ENCODE data around the gene GIT2.
"Not testable (repeated sequence)": the region's sequence is repeated elsewhere in the genome, so short reads cannot be mapped to it uniquely, and the experiment has no call there.

Gene GIT2, protein sequence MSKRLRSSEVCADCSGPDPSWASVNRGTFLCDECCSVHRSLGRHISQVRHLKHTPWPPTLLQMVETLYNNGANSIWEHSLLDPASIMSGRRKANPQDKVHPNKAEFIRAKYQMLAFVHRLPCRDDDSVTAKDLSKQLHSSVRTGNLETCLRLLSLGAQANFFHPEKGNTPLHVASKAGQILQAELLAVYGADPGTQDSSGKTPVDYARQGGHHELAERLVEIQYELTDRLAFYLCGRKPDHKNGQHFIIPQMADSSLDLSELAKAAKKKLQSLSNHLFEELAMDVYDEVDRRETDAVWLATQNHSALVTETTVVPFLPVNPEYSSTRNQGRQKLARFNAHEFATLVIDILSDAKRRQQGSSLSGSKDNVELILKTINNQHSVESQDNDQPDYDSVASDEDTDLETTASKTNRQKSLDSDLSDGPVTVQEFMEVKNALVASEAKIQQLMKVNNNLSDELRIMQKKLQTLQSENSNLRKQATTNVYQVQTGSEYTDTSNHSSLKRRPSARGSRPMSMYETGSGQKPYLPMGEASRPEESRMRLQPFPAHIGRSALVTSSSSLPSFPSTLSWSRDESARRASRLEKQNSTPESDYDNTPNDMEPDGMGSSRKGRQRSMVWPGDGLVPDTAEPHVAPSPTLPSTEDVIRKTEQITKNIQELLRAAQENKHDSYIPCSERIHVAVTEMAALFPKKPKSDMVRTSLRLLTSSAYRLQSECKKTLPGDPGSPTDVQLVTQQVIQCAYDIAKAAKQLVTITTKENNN

DNA sequence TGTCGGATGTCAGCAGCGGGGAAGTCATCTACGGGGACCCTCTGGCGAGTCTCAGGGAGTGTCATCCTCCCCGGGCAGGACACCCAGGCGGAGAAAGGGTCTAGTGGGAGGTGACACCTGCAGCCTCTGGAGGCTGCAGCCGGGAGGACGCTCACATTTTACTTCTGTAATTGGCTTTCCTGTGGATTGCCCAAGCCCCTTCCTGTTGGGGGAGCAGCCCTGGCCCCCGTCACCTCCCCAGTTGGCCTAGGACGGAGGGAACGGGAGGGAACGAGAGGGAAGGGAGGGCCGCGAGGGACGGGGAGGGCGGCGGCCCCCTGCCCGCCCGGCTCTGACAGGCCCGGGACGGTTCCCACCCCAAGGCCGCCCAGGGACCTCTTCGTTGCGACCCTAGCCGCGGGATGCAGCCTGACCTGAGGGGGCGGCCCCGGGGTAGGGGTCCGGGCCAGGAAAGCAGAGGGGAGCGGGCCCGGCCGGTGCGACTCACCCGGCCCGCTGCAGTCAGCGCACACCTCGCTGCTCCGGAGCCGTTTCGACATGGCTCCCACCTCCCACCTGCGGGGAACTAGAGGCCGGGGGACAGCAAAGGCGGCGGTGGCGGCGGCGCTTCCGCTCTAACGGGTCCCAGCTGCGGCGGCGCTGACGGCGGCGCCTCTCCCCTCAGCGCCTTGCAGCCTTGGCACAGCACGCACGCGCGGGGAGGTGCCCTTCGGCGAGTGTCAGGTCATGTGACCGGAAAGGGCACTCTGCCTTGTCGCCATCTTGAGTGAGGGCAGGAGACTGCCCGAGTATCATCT is at the start of gene GIT2:
TSS of gene GIT2 (minus strand) at position 683 of the 797 bp plus-strand sequence. CDS start at position 539, 144 bp downstream.
- DNase-seq: peak; percentile 94

GRCh38 chr12:110042264-110042663 is 46.1 kb upstream of the GIT2 start:
- DNase-seq: no peak

- no peak for DNase-seq
Observed at GRCh38 chr12:110039085-110039807, 43.1 kb upstream of the GIT2 start.

GRCh38 chr12:110038741-110039084 is 42.5 kb upstream of the GIT2 start:
- no peak for DNase-seq

GRCh38 chr12:110037315-110037714 is 41.1 kb upstream of the GIT2 start:
- no peak for DNase-seq

DNA sequence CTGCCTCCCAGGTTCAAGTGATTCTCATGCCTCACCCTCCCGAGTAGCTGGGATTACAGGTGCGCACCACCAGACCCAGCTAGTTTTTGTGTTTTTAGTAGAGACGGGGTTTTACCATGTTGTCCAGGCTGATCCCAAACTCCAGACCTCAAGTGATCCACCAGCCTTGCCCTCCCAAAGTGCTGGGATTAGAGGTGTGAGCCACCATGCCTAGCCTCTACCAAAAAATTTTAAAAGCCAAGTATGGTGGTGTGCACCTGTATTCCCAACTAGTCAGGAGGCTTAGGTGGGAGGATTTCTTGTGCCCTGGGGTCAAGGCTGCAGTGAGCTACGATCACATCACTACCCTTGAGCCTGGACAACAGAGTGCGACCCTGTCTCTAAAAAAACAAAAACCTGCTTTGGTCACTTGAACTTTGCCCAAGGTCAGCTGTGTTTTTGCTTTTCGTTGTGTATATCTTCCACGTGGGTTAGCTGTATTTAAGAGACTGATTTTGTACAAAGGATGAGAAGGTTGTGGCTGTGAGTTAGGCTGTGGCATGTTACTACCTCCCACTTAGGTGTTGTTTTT is 39.5 kb upstream of the GIT2 start:
- no peak for DNase-seq

DNA sequence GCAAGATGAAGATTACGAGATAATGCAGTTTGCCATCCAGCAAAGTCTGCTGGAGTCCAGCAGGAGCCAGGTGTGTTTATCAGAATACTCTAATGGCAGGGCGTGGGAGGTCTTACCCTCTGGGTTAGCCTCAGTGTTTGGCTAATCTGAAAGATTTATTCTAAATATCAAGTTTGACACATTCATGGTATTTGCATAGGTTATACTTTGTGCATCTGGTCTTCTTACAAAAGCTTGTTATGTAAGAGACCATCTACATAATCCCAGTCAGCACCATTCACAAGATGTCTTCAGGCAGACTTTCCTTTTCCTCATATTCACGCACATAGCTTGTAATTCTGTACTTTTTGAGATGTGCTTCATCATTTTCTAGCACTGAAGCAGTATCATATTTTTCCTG is 37.7 kb upstream of the GIT2 start:
- DNase-seq: no peak

GRCh38 chr12:110029290-110029815 is 33.2 kb upstream of the GIT2 start:
- DNase-seq: no peak

- no peak for DNase-seq
Observed at GRCh38 chr12:110028323-110028722, 32.2 kb upstream of the GIT2 start.

GRCh38 chr12:110024051-110024450 is 27.9 kb upstream of the GIT2 start:
- DNase-seq: no peak

GRCh38 chr12:110023059-110023980 is 27.2 kb upstream of the GIT2 start:
- DNase-seq: no peak

GRCh38 chr12:110020956-110021355 is 24.8 kb upstream of the GIT2 start:
- no peak for DNase-seq

DNA sequence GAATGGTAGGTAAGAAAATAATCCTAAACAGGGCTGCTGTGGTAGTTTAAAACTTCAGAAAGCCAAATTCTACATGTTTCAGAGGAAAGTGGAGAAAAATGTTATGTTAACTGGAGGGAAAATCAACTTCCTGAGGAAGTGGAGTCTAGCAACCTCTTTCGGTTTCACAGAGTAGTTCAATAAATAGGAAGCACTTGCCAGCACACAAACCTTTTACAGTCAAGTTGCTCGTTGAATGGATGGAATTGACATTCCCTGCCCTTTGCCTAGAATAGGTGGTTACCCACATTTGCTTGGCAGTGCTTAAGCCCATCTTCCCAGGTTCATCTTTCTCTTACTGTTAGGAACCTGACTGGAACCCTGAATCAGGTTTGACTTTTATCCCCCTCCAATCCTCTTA is 19.0 kb upstream of the GIT2 start:
- DNase-seq: no peak

- DNase-seq: no peak
Observed at GRCh38 chr12:110012659-110013058, 16.5 kb upstream of the GIT2 start.

DNA sequence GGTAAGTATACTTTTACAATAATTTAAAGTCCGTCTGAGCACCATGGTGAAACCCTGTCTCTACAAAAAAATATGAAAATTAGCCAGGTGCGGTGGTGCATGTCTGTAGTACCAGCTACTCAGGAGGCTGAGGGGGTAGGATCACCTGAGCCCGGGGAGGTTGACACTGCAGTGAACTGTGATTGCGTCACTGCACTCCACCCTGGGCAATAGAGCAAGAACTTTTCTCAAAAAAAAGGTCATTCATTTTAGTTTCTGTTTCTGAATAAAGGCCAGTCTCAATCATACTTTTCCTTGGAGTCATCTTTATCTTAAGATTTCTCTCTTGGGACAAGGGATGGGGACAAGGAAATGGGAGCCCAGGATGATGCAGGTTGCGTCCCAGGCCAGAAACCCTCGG is 16.0 kb upstream of the GIT2 start:
- no peak for DNase-seq

- DNase-seq: no peak
Observed at GRCh38 chr12:110010853-110011723, 14.9 kb upstream of the GIT2 start.

GRCh38 chr12:110008681-110009398 is 12.7 kb upstream of the GIT2 start:
- DNase-seq: not testable (repeated sequence)

DNA sequence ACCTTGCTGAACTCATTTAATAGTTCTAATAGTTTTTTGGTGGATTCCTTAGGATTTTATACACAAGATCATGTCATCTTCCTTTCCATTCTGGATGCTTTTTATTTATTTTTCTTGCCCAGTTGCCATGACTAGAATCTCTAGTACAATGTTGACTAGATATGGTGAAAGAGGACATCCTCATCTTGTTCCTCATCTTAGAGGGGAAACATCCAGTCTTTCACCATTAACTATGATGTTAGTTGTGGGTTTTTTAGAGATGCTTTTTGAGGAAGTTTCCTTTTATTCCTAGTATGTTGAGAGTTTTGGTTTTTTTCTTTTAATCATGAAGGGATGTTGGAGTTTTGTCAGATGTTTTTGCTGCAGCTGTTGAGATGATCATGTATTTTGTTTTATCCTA is 11.7 kb upstream of the GIT2 start:
- no peak for DNase-seq

GRCh38 chr12:110006115-110006514 is 9.9 kb upstream of the GIT2 start:
- DNase-seq: no peak

Measured in NCI-H1105 (cell line).